Occipital lobe (tissue), 2 donors: Measurements from ENCODE around the gene ACADVL. TPM values are rescaled to one million over a fixed set of nuclear protein-coding genes. Genes with fewer than 3 reads are reported as not detected.

ENCODE experiments used
- DNase-seq: peaks from one replicate; lab custom pipeline; 2025; lab: John Stamatoyannopoulos, UW
- total RNA-seq: library from RNA; depleted of rRNA; stranded (reverse); fragments of >200 nt; gene quantifications from one replicate; pipeline ENCODE4 v1.2.3, GENCODE V29; 2014

Gene ACADVL
- total RNA-seq, 1 donor from 2014 or later, result 77.2 TPM

DNA sequence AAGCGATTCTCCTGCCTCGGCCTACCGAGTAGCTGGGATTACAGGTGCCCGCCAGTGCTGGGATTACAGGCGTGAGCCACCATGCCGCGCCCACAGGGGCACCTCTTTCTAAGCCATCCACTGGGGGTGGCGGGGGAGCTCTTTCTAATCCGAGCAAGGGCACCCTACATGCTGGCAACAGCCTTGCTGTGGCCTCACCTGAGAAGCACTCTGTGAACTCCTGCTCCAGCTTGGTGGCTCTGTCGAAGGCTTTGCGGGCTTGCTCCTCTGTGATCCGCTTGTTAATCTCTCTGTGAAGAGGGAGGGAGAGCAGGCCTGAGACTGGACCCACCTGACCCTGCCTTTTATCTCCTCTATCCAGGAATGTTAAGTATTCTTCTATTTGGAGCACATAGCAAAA is 28.7 kb upstream of the ACADVL start:
- no peak for DNase-seq

DNA sequence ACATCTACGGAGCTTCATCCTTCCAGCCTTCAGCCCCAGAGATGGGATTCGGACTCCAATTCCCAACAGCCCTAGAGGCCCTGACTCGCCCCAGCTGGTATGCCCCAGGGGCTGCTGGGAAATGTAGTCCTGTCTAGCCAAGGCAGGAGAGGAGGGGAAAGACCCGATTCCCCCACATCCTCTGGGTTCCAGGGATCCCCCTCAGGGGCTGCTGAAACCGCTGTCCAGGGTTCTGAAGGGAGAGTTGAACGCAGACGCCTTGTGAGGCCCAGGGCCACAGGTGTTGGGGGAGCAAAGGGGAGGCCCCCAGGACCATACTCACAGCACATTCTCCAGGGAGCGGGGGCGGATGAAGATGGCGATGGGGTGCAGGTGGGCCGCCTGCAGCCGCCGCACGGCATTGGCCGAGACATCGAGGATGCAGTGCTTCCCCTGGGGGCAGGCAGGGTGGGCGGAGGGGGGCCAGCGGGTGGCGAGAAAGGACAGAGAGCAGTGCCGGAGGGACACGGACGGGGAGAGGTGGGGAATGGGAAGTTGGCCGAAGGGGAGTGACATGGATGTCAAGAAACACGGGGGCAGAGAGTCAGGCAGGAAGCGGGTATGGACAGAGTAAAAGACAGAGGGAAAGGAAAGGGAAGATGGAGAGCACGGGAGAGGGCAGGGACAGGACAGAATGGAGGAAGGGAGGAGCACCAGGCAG is 28.0 kb upstream of the ACADVL start:
- DNase-seq, result peak; percentile 54

DNA sequence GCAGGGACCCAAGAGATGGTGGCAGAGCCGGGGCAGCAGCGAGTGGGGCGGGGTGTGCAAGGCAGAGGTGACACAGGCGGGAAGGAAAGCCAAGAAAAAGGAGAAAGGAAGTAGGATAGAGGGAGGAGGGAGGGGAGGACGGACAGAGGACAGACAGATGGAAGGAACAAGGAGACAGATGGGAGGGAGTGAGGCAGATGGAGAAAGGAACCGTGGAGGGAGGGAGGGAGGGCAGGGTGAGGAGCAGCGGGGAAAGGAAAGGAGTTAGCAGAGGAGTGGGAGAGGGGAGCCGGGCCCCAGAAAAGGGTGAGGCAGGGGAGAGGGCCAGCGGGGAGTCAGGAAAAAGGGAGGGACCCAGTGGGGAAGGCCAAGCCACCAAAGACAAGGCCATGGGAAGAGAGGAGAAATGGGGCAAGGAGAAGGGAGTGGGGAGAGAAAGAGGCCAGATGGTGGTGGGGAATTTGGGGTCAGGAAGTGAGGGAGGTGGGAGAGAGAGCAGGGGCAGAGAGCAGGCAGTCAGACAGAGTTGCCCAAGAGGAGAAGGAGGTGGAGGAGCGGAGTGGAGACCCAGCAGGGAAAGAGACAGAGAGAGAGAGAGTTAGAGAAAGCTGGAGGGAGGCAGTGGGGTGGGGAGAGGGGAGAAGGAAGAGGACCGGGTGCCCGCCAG is 27.3 kb upstream of the ACADVL start:
- DNase-seq, result no peak

DNA sequence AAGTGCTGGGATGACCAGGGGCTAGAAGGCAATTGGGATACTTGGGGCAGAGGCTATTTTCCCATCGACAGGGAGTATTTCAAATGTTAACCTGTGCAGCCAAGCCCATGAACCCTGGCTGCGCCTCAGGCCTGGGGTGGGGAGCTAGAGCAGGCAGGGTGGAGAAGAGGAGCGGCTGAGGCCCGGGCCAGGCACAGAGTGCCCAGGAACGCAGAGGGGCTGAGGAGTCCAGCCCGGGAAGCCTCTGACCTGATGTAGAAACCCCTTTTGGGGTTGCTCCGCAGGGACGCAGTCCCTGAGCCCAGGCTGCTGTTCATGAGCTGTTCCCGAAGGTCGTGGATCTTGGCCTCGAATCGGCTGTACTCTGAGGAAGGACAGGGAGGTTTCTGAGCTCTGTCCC is 23.8 kb upstream of the ACADVL start:
- no peak for DNase-seq

DNA sequence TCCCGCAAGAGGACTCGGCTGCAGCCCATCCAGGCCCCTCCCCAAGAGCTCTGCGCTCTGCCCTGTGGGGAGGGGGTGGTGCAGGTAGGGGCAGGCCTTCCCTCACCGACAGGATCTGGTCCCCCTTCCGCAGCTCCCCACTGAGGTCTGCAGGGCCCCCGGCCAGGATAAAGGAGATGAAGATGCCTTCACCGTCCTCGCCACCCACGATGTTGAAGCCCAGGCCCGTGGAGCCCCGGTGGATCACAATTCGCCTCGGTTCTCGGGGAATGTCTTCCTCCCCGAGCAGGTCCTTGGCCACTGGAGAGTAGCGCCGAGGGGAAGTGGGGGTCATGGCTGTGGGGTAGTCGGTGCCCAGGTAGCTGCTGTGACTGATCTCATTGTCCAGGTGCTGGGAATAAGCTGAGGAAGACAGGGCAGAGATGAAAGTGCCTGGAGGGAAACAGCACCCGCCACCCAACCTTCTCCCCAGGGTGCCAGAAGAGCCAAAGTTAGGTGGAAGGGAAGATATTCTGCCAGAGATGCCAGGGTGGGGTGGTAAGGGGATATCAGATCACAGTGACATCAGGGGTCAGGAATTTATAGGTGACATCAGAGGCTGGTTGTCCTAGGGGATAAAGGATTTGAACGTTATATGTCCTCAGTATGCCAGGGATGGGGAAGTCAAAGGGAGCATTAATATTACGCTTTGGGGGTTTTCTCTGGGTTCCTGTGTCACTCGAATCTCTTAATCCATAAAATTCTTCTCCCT is 22.9 kb upstream of the ACADVL start:
- no peak for DNase-seq

DNA sequence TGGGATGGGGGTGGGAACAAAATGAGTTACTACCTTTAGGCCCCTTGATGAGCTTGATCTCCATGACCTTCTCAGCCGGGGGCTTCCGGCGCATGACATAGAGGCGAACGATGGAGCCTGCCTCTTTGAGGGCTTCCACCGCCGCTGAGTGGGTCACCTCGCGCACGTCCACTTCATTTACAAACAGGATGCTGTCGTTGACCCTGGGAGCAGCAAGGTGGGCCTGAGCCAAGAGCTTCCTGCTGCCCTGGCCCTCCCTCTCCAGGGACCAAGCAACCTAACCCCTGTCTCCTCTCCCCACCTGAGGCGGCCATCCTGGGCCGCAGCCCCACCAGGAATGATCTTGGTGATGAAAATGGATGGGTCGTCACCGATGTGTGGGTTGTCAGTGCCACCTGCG is 16.3 kb upstream of the ACADVL start:
- no peak for DNase-seq

DNA sequence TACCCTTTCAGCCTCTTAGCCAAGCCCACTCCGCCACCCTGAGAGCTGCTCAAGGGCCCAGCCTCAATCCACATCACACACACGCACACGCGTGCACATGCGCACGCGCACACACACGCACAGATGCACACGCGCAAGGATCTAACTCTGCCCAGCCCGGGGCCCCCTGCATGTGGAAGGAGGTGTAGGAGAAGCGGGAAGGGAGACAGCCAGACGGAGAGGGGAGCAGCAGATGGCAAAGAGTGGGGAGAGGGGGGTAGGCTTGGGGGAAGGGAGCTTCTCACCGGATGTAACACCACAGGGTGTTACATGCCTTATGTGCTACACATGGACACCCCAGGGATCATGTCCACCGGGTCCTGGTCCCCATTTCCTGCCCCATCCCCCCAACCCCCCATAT is 15.4 kb upstream of the ACADVL start:
- peak; percentile 36 for DNase-seq

DNA sequence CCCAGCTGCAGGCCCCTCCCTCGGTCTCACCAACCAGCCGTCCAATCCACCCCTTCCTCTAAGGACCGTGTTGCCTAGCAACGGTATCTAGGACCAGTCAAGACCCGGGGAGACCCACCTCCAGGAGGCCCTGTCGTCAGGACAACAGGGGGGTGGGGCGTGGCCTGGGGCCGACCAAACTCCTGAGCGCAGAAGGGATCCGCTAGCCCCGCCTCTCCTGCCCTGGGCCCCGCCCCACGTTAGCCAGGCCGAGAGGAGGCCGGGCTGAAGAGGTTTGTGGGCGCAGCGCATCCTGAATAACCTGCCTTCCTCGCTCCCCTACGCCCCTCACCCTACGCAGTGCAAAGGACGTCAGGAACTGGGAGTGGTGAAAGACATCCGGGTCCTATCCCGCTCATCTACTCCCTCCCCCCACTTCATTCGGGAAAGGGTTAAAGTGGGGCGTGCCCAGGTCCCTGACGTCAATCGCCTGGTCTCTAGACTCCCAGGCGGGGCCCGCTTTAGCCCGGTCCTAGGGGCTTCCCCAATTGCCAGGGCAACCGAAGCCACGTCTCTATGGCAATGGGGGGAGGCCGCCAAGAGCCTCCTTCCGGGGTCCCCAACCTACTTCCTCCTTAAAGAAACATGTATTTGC is 14.8 kb upstream of the ACADVL start:
- peak; percentile 78 for DNase-seq

DNA sequence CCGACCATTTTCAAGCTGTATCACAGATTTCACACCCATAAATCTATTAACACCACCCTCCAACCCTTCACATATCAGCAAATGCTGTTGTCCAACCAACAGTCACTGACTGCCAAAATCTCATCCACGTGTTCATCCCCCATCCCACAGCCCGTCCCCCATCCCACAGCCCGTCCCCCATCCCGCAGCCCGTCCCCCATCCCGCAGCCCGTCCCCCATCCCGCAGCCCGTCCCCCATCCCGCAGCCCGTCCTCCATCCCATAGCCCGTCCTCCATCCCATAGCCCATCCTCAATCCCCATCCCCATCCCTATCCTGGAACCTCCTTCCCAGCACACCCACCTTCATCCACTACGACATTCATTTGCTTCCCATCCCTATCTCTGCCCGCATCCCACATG is 14.2 kb upstream of the ACADVL start:
- DNase-seq, result no peak

DNA sequence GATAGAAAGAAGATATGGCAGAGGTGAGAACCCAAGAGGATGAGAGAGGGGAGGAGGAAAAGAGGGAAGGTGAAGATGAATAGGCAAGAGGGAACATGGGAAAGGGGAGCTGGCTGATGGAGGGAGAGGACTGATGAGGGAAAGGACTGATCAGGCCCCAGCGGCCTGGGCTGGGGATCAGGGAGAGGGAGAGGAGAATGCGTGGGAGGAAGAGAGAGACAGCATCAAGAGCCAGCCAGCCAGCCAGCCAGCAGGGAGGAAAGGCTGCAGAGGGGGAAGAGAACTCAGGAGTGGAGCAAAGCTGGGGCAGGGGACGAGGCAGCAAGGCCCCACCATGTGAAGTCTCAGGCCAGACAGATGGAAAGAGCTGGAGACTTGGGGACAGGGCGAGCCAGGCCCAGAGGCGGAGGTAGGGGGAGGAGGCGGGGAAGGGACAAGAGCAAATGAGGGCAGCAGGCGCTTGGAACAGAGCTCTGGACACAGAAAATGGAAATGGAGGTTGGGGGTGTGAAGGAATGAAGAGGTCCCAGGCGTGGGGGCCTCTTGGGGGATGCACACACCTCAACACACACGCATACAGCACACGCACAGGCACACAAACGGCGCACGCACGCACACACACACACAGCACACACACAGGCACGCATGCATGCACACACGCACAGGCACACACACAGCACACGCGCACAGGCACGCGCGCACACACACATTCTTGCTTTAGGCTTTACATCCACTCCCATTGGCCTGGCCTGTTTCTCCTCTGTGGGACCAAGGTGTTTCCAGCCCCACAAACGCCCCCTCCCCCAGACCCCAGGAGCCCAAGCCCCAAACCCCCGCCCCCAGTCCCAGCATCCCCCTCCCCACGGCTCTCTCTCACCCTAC is 12.4 kb upstream of the ACADVL start:
- no peak for DNase-seq

DNA sequence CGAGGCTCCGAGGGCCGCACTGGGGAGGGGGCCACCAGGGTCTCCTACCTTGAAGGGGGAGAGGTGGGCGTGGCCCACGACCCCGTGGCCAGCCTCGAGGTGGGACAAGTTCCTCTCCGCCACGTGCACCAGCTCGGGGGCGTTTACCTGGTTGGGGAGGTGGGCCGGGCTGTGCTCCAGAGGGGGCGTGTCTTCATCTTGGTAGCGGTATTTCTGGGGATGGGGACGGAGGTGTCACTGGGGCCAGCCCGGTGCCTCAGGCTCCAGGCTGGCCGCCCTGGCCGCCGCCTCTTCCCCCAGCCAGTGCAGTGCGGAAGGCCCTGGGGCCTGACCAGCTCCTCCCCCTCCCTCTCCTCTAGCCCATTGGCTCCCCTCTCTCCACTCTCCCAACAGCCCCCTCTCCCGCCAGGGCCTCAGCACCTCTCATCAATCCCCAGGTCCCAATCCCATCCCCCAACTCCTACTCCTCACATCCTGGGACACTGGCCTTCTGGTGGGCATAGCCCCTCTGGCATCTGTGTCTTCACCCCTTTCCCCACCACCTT is 11.6 kb upstream of the ACADVL start:
- DNase-seq, result no peak

DNA sequence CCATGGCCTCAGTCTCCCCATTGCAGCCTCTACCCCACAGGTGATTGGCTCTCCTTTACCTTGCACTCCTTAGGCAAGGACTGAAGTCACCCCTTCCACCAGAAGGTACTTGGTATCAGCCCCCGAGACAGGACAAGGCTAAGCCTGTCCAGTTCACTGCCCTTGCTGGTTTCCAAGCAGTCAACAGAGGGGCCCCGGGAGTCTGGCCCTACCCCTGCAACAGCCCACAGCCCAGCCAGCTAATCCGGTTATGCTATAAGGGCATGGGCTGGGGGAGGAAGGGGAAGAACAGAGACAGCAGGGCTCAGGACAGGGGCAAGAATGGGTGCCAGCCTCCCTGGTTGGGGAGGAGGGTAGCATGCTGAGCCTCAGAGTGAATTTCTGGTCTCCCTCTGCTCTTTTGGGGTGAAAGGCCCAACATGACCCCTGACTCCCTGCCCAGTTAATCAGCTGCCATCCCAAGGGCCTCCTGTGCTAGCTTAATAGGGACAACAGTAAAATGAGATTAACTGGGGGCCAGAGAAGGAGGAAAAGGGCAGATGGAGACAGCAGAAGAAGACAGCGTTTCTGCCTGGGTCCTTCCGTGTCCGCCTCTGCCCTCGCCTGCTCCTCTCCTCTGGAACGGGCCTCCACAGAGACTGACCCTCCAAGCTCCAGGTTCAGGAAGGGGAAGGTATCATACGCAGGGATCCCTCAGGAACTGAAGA is 10.8 kb upstream of the ACADVL start:
- no peak for DNase-seq

DNA sequence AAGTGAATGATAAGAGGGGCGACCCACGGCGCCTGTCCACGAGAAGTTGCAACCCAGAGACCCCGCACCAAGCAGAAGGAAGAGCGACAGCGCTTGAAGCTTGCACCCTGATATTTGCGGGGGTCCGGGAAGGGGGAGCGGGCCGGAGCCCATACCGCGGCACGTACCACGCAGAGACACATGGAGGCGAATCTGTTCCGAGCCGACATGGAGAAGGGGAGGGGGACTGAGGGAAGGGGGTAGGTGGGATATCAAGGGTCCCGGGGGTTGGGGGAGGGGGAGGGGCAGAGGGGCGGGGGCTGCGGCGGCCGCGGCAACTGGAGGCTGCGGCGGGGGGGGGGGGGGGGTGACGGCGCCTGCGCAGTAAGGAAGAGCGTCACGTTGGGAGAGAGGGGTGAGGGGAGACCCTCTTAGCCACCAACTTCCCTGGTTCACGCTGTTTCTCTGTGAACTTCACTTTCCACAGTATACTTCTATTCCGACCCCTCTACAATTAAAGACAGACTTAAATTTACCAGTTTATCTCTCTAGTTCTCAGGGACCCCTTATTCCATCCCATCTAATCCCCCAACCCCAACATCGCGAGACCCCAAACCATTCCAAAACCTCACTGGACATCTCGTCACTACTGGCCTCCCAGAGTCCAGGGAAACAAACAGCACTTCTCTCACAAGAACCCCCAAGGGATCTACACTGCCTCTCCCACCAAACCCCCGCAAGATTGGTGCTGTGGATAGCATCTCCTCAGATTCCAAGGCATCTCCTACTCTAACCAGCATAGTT is 8.1 kb upstream of the ACADVL start:
- no peak for DNase-seq

DNA sequence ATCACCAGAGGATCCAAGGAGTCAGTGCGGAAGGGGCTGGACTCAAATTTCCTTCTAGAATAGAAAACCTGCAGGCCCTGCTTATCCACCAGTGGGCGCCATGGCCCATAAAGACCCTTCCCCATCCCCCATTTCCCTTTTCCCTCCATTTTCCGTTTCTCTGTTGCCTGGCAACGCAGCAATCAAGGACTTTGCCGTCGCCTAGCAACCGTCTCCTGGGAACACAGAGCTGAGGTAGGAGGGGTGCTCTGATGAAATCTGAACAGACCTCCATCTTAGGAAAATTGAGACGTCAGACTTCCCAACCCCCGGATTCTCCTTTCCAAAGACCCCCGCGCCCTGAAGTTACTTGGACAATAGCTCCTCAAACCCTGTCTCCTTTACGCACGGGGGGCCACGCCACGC is 5.8 kb upstream of the ACADVL start:
- peak; percentile 73 for DNase-seq

DNA sequence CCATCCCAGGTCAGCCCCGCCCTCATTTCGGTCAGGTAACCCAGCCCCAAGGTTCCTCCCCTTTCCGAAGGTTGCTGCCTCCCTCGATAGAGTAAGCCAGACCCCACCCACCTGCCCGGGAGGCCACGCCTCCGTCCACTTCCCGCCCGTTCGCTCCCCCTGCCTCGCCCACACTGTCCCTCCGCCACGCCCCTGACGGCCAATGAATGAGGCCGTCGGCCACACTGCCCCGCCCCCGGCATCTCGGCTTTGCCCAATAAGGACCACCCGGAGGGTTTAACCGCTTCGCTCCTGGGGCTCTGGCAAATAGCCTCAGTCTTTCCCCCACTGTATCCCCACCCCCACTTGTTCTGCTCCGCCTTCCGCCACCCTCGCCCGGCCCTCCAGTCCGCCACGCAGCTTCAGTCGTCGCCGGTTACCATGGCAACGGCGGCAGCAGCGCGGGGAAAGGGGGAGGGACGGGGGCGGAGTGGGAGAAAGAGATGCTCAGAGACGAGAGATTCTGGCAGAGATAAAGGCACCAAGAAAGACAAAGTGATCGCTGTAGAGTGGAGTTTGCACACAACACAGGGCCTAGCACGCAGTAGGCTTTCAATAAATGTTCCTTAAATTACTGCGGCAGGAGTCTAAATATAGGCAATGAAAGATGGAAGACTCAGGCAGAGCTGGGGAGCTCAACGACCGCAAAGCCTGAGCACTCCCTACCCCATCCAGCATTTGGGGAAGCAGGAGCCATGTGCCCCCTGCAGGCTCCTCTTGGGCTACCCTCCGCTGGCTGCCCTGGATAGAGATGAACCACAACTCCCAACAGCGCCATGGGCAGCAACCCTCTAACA is 5.2 kb upstream of the ACADVL start:
- DNase-seq, result peak; percentile 97

DNA sequence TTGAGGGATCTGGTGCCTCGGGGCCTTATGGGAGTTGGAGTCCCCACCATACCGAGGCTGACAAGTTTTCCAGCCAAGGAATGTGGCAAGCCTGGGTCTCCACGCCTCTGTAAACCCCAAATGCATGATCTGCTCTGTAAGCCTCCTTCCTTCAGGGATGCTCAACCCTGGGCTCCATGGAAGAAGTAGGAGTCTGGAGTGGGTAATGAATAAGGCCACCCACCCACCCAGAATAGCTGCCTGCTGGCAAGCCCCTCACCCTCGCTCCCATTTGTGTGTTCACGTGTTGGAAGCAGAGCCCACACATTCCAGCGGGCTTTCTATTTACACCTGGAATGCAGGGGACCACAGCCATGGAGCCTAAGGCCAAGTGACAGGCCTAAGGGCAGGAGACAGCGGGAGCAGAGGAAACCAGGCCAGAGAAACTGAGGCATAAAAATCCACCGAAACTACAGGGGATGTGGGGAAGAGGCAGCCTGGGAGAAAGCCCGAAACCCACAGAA is 4.6 kb upstream of the ACADVL start:
- DNase-seq, result no peak

DNA sequence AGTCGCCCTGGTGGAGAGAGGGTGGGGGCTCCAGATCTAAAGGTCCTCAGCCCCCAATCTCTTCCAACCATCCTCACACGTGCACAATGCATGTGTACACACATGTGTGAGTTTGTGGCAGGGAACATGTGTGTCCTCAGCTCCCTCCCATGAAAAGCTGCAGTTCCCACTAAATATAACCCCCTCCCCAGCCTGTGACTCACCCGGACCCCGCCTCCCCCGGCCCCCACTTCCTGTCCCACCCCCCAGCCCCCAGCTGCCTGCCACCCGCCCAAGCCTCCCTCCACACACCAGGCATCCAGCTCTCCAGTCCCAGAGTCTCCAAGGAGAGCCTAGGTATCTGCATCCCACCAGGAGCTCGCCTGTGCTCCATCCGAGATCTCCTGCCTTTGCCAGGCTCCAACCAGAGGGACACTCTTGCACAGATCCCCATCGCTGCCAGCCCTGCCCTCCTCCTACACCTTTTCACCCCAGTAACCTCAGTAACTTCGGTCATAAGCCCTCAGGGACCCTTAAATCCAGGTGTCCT is 4.0 kb upstream of the ACADVL start:
- DNase-seq, result no peak
